T-helper 1 cell (primary cell): Measurements from ENCODE around the gene HIGD1B.

Source experiments
- DNase-seq, 5 donors: peaks; one replicate each; pipeline ENCODE4 v3.0.0-alpha.2; 2012 to 2020

Gene HIGD1B

DNA sequence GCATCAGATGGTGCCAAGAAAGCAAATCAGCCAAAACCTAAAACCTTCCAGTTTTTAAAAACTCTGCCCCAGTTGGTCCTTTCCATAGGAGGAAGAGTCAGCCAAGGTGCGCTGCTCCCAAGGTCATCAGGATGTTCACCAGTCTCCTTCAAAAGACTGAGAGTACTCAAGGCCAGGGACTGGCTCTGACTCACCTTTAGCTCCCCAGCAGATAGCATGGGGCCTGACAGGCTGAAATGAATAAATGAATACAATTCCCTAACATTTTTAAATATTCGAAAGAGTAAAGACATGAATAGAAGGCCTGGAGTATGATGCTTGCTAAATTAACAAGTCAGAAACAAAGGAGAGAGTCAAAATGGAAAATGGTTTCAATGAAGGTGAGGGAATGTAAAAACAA, 32.4 kb downstream of the HIGD1B start:
- no peak for DNase-seq

DNA sequence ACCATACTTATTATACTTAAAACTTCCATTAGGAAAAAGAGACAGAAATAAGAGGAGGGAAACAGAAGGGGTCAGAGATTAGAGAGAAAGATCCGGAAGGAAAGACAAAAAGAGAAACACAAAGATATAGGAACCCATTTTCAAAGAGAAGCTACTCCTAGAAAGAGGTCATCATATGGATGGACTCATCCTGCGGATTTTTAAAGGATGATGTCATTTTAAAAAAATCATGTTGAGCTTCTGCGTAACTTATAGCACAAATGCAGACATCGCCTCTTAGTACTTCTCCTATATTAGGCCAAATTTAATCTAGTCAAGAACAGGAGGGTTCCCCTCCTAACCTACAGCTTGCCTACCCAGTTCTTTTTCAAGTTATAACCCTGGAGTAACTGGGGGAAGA, 33.5 kb downstream of the HIGD1B start:
- no peak for DNase-seq

- no peak for DNase-seq
Measured at GRCh38 chr17:44884941-44885340, 37.3 kb downstream of the HIGD1B start.

- no peak for DNase-seq
Measured at GRCh38 chr17:44887016-44887415, 39.3 kb downstream of the HIGD1B start.

DNA sequence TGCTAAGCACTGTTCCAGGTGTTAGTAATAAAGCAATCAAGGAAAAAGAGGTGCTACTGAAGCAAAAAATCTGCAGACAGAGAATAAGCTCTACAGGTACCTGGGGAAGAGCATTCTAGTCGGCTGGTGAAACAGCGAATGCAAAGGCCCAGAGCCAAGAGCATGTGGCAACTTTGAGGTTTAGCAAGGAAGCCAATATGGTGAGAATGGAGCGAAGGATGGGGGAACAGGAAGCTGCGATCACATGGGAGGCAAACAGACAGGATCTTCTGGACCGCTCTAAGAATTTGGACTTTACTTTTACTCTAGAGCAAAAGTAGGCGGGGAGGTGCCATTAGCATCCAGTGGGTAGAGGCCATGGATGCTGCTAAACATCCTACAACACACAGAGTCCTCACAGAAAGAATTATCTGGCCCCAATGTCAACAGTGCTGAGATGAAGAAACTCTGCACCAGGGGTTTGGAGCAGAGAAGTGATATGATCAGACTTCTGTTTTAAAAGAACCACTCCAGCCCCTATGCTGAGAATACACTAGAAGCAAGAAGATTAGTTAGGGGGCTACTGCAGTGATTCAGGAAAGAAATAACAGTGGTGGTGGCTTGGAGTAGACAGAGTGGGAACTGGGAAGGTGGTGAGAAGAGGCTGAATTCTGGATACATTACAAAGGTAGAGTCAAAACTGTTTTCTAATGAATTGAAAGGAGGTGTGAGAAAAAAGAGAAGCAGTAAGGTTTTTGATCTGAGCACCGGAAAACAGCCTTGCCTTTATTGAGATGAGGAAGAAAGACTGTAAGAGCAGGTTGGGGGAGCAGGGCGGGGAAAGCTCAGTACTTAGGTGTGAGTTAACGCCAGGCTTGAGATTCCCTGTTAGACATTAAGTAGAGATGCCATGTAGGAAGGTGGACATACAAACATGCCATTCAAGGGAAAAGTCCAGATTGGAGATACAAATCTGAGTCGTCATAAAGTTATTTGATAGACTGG, 40.6 kb downstream of the HIGD1B start:
- peak in 1 of 5 donors; percentile 9 for DNase-seq

DNA sequence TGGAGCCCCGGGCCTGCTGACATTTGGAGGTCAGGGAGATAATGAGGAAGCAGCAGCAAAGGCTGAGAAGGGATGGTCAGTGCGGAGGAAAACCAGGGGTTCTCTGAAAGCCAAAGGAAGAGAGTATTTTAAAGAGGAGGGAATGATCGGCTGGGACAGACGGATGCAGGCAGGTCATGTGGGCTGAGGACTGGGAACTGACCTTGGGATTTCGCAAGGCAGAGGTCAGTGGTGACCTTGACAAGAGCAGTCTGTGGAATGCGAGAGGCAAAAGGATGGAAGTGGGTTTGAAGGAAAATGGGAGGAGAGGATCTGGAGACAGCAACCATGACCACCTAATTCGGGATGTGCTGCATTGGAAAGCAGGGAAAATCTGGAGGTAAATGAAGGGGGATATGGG, 41.3 kb downstream of the HIGD1B start:
- DNase-seq, result no peak

GRCh38 chr17:44892250-44892649, 44.6 kb downstream of the HIGD1B start:
- no peak for DNase-seq

DNA sequence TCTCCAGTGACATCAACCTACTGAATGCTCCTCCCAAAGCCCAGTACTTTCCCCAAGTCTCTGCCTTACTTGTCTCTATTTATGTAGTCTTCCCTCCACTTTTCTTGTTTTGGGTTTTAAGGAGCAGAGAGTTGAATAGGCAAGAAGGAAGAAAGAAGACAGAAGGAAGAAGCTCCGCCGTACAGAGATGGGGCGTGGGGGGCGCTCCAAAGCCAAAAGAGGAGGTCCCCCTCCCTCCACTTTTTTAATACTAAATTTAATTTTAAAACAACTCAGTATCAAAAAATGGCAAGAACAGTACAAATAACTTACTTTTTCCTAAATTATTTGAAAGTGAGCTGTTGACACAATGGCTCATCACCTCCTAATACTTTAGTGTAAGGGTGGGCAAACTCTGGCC, 47.0 kb downstream of the HIGD1B start:
- no peak for DNase-seq

- DNase-seq, result no peak
Measured at GRCh38 chr17:44898768-44899073, 51.0 kb downstream of the HIGD1B start.

DNA sequence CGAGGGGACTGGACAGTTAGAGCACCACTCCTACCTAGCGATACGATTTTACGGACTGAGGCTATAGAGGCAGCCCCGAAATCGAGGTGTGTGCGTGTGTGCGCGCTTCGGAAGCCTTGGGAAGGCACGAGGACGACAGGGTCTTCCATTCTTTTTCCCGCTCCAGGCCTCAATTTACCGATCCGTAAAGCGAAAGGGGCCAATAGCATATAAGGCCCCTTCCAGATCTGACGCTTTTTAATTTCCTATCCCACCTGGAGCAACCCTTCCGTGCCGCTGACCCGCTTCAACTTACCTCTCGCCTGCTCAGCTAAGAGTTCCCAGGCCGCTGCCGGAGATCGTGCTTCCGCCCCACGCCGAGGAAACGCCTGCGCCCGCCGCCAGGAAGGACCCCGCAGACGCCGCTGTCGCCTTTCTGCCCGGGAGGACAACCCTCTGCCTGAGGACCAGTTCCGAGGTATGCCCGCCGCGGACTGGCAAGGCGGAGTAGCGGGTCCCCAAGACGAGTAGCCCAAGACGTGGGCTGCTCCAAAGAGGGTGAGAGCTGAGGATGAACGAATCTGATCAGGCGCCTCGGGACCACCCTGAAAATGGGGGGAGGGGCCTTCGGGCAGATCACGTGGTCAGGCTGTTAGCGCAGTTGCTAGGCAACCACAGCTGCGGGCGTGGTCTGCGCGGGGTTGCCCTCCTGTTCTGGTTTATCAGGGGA, 51.5 kb downstream of the HIGD1B start, which contains the start of gene EFTUD2:
EFTUD2 (minus strand) TSS at position 372 of the 709 bp plus-strand sequence. CDS start 4,924 bp downstream, outside the sequence.
- DNase-seq, result peak; percentile 88 to 92 (median 88)
